HepG2 (cell line): ENCODE measurements around the gene CSMD2. TPM values are rescaled to one million over a fixed set of nuclear protein-coding genes. Genes with fewer than 3 reads are reported as not detected.

ENCODE experiments used
- HOXA5 ChIP-seq: sonication (generic); formaldehyde crosslinking; IDR thresholded peaks from 2 replicates; pipeline ENCODE4 v1.4.0; 2020; ENCODE audit warnings: missing genetic modification reagents
- PCBP1 ChIP-seq: fragments of 200-400 bp; formaldehyde crosslinking; IDR thresholded peaks from 2 replicates; pipeline ENCODE4 v1.6.1; 2017; ENCODE audit warnings: mild to moderate bottlenecking, low read depth, low read length, borderline replicate concordance
- POLR2A ChIP-seq, 2 experiments: IDR thresholded peaks; 2 replicates each; pipeline ENCODE4 v1.6.1; 2011; ENCODE audit warnings: low read depth in 2 of 2, low read length in 2 of 2, mild to moderate bottlenecking in 1 of 2, moderate library complexity in 1 of 2; ENCODE audit not compliant: insufficient read depth in 1 of 2
- REL ChIP-seq: sonication (generic); formaldehyde crosslinking; conservative IDR thresholded peaks from 2 replicates; pipeline ENCODE4 v1.8.0; 2022; ENCODE audit warnings: mild to moderate bottlenecking, missing genetic modification reagents, moderate library complexity
- ZSCAN29 ChIP-seq: sonication (generic); formaldehyde crosslinking; conservative IDR thresholded peaks from 2 replicates; pipeline ENCODE4 v1.4.0; 2020; ENCODE audit warnings: mild to moderate bottlenecking, missing genetic modification reagents
- polyA plus RNA-seq, 8 experiments: library from polyadenylated mRNA; depleted of rRNA in 3 of 8; stranded (reverse) in 7 of 8; unstranded in 1 of 8; fragments of >200 nt; fragmentation: Illumina TruSeq in 4 of 8; extraction: Trizol in 4 of 8; gene quantifications; 2 replicates each; pipeline versions ENCODE4 v1.2.1 to v1.2.3, GENCODE V29; 2011 to 2016; ENCODE audit warnings: low read depth in 4 of 8, missing spikeins in 1 of 8, mixed read lengths in 1 of 8; ENCODE audit not compliant: insufficient read depth in 1 of 8
- total RNA-seq, 5 experiments: library from RNA; depleted of rRNA; stranded (reverse); fragments of >200 nt; fragmentation: Illumina TruSeq; extraction: Trizol; gene quantifications; 2 replicates each; pipeline ENCODE4 v1.2.3, GENCODE V29; 2016; ENCODE audit warnings: low read depth in 1 of 5
- TF ChIP-seq, protein P1 (sequence below): sonication (generic); formaldehyde crosslinking; IDR thresholded peaks from 2 replicates; pipeline ENCODE4 v1.4.0; 2020; ENCODE audit warnings: missing genetic modification reagents, borderline replicate concordance
- TF ChIP-seq, protein P2 (sequence below): sonication (generic); formaldehyde crosslinking; IDR thresholded peaks from 2 replicates; pipeline ENCODE4 v1.4.0; 2020; ENCODE audit warnings: missing genetic modification reagents
- TF ChIP-seq, protein P3 (sequence below): sonication (generic); formaldehyde crosslinking; IDR thresholded peaks from 2 replicates; pipeline ENCODE4 v1.5.1; 2020; ENCODE audit warnings: missing genetic modification reagents, mild to moderate bottlenecking, borderline replicate concordance
- TF ChIP-seq, protein P4 (sequence below): IDR thresholded peaks from 2 replicates; pipeline ENCODE4 v1.6.1; 2016; ENCODE audit warnings: missing genetic modification reagents, missing compliant biosample characterization

The CSMD2 gene
- total and polyA plus RNA-seq, 2 of the 13 experiments (the other 11 are each of a cell fraction or from before 2014, with no cell fraction given), result not detected

DNA sequence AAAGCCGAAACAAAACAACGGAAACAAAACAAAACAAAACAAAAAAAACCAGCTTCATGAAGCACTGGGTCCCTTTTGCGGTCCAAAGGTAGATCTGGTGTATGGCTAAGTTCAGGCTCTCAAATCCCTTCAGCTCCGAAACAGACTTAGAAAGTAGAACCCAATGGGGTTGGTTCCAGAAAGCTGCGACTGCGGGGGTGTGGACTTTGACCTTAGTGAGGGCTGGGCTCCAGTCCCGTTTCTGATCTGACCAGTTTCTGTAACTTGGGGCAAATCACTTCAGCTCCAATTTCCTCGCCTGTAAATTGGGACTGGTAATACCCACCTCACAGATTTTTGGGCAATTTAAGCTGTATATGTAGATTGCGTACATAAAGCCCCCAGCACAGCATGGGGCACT lies 587.4 kb downstream of the CSMD2 start (continued):
- TF ChIP-seq, protein P1, sequence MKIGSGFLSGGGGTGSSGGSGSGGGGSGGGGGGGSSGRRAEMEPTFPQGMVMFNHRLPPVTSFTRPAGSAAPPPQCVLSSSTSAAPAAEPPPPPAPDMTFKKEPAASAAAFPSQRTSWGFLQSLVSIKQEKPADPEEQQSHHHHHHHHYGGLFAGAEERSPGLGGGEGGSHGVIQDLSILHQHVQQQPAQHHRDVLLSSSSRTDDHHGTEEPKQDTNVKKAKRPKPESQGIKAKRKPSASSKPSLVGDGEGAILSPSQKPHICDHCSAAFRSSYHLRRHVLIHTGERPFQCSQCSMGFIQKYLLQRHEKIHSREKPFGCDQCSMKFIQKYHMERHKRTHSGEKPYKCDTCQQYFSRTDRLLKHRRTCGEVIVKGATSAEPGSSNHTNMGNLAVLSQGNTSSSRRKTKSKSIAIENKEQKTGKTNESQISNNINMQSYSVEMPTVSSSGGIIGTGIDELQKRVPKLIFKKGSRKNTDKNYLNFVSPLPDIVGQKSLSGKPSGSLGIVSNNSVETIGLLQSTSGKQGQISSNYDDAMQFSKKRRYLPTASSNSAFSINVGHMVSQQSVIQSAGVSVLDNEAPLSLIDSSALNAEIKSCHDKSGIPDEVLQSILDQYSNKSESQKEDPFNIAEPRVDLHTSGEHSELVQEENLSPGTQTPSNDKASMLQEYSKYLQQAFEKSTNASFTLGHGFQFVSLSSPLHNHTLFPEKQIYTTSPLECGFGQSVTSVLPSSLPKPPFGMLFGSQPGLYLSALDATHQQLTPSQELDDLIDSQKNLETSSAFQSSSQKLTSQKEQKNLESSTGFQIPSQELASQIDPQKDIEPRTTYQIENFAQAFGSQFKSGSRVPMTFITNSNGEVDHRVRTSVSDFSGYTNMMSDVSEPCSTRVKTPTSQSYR, result no peak
- TF ChIP-seq, protein P2, sequence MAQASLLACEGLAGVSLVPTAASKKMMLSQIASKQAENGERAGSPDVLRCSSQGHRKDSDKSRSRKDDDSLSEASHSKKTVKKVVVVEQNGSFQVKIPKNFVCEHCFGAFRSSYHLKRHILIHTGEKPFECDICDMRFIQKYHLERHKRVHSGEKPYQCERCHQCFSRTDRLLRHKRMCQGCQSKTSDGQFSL (CRISPR knock-in tag), result no peak
- TF ChIP-seq, protein P3, sequence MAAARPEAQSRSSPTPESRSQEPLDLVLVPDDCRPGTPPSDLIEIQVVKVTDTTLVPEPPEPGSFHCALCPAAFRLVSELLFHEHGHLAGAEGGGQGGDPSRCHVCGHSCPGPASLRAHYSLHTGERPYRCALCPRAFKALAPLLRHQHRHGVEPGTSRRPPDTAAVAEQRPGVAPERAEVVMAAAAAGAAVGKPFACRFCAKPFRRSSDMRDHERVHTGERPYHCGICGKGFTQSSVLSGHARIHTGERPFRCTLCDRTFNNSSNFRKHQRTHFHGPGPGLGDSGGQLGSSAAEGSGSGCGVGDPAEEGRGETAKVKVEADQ (CRISPR knock-in tag), result no peak
- TF ChIP-seq, protein P4, sequence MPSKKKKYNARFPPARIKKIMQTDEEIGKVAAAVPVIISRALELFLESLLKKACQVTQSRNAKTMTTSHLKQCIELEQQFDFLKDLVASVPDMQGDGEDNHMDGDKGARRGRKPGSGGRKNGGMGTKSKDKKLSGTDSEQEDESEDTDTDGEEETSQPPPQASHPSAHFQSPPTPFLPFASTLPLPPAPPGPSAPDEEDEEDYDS (CRISPR knock-in tag), result no peak
- TF ChIP-seq POLR2A (IDR thresholded peaks at IDR 0.05; ENCODE audit: insufficient read depth in 1 of 2, low read depth in 2 of 2, low read length in 2 of 2) (no peak), ZSCAN29 (no peak), HOXA5 (CRISPR knock-in tag) (no peak), PCBP1 (no peak), REL (CRISPR knock-in tag) (no peak)
